HEK293 (cell line): ENCODE measurements around the gene RIPOR3.
A peak's percentile ranks its signal among the peaks of the same experiment; 100 is the strongest.

ENCODE experiments used
- EGR2 ChIP-seq: fragments of 450-650 bp; formaldehyde crosslinking; IDR thresholded peaks from 2 replicates; pipeline ENCODE4 v1.5.1; 2016; ENCODE audit warnings: low read depth, missing biosample characterization, missing genetic modification characterization
- GFI1B ChIP-seq: fragments of 450-650 bp; formaldehyde crosslinking; IDR thresholded peaks from 2 replicates; pipeline ENCODE4 v1.5.1; 2016; ENCODE audit warnings: missing biosample characterization, missing genetic modification characterization
- KLF1 ChIP-seq: fragments of 450-650 bp; formaldehyde crosslinking; IDR thresholded peaks from 2 replicates; pipeline ENCODE4 v1.5.1; 2016; ENCODE audit warnings: missing biosample characterization, missing genetic modification characterization
- MYNN ChIP-seq: fragments of 450-650 bp; formaldehyde crosslinking; IDR thresholded peaks from 2 replicates; pipeline ENCODE4 v1.5.1; 2016; ENCODE audit warnings: missing biosample characterization, missing genetic modification characterization, borderline replicate concordance
- SCRT1 ChIP-seq: fragments of 450-650 bp; formaldehyde crosslinking; IDR thresholded peaks from 2 replicates; pipeline ENCODE4 v1.5.1; 2016; ENCODE audit warnings: missing biosample characterization, missing genetic modification characterization, borderline replicate concordance
- SCRT2 ChIP-seq: fragments of 450-650 bp; formaldehyde crosslinking; IDR thresholded peaks from 2 replicates; pipeline ENCODE4 v1.5.1; 2016; ENCODE audit warnings: missing biosample characterization, missing genetic modification characterization
- SP2 ChIP-seq: fragments of 450-650 bp; formaldehyde crosslinking; IDR thresholded peaks from 2 replicates; pipeline ENCODE4 v1.5.1; 2016; ENCODE audit warnings: missing biosample characterization, missing genetic modification characterization
- SP7 ChIP-seq: fragments of 450-650 bp; formaldehyde crosslinking; IDR thresholded peaks from 2 replicates; pipeline ENCODE4 v1.5.1; 2016; ENCODE audit warnings: missing biosample characterization, missing genetic modification characterization
- WT1 ChIP-seq: fragments of 450-650 bp; formaldehyde crosslinking; IDR thresholded peaks from 2 replicates; pipeline ENCODE4 v1.5.1; 2016; ENCODE audit warnings: missing biosample characterization, missing genetic modification characterization
- ZEB2 ChIP-seq: fragments of 450-650 bp; formaldehyde crosslinking; IDR thresholded peaks from 2 replicates; pipeline ENCODE4 v1.5.1; 2016; ENCODE audit warnings: missing biosample characterization, missing genetic modification characterization
- ZFP3 ChIP-seq: fragments of 450-650 bp; formaldehyde crosslinking; IDR thresholded peaks from 2 replicates; pipeline ENCODE4 v1.5.1; 2016; ENCODE audit warnings: low read depth, missing biosample characterization, missing genetic modification characterization
- ZFP37 ChIP-seq: fragments of 450-650 bp; formaldehyde crosslinking; IDR thresholded peaks from 2 replicates; pipeline ENCODE4 v1.5.1; 2016; ENCODE audit warnings: missing biosample characterization, missing genetic modification characterization
- ZNF138 ChIP-seq: fragments of 450-650 bp; formaldehyde crosslinking; IDR thresholded peaks from 2 replicates; pipeline ENCODE4 v1.5.1; 2016; ENCODE audit warnings: missing biosample characterization, missing genetic modification characterization, borderline replicate concordance
- ZNF155 ChIP-seq: fragments of 450-650 bp; formaldehyde crosslinking; IDR thresholded peaks from 2 replicates; pipeline ENCODE4 v1.5.1; 2016; ENCODE audit warnings: missing biosample characterization, missing genetic modification characterization
- ZNF16 ChIP-seq: fragments of 450-650 bp; formaldehyde crosslinking; IDR thresholded peaks from 2 replicates; pipeline ENCODE4 v1.5.1; 2016; ENCODE audit warnings: low read depth, missing biosample characterization, missing genetic modification characterization
- ZNF2 ChIP-seq: fragments of 450-650 bp; formaldehyde crosslinking; IDR thresholded peaks from 2 replicates; pipeline ENCODE4 v1.5.1; 2016; ENCODE audit warnings: missing biosample characterization, missing genetic modification characterization
- ZNF23 ChIP-seq: fragments of 450-650 bp; formaldehyde crosslinking; IDR thresholded peaks from 2 replicates; pipeline ENCODE4 v1.5.1; 2016; ENCODE audit warnings: missing biosample characterization, missing genetic modification characterization, borderline replicate concordance
- ZNF292 ChIP-seq: fragments of 450-650 bp; formaldehyde crosslinking; IDR thresholded peaks from 2 replicates; pipeline ENCODE4 v1.5.1; 2016; ENCODE audit warnings: low read depth, missing biosample characterization, missing genetic modification characterization, borderline replicate concordance
- ZNF391 ChIP-seq: fragments of 450-650 bp; formaldehyde crosslinking; IDR thresholded peaks from 2 replicates; pipeline ENCODE4 v1.5.1; 2016; ENCODE audit warnings: low read depth, missing biosample characterization, missing genetic modification characterization, borderline replicate concordance
- ZNF560 ChIP-seq: fragments of 450-650 bp; formaldehyde crosslinking; IDR thresholded peaks from 2 replicates; pipeline ENCODE4 v1.5.1; 2017; ENCODE audit warnings: missing biosample characterization, missing genetic modification characterization, borderline replicate concordance
- ZNF654 ChIP-seq: fragments of 450-650 bp; formaldehyde crosslinking; IDR thresholded peaks from 2 replicates; pipeline ENCODE4 v1.5.1; 2016; ENCODE audit warnings: low read depth, missing biosample characterization, missing genetic modification characterization
- ZNF701 ChIP-seq: fragments of 450-650 bp; formaldehyde crosslinking; IDR thresholded peaks from 2 replicates; pipeline ENCODE4 v1.5.1; 2016; ENCODE audit warnings: missing biosample characterization, missing genetic modification characterization
- ZSCAN16 ChIP-seq: fragments of 450-650 bp; formaldehyde crosslinking; IDR thresholded peaks from 2 replicates; pipeline ENCODE4 v1.5.1; 2016; ENCODE audit warnings: missing biosample characterization, missing genetic modification characterization
- TF ChIP-seq, protein P1 (sequence below): fragments of 450-650 bp; formaldehyde crosslinking; IDR thresholded peaks from 2 replicates; pipeline ENCODE4 v1.5.1; 2017; ENCODE audit warnings: missing biosample characterization, missing genetic modification characterization
- TF ChIP-seq, protein P2 (sequence below): fragments of 450-650 bp; formaldehyde crosslinking; IDR thresholded peaks from 2 replicates; pipeline ENCODE4 v1.5.1; 2016; ENCODE audit warnings: missing biosample characterization, missing genetic modification characterization
- TF ChIP-seq, protein P3 (sequence below): fragments of 450-650 bp; formaldehyde crosslinking; IDR thresholded peaks from 2 replicates; pipeline ENCODE4 v1.5.1; 2016; ENCODE audit warnings: missing biosample characterization, missing genetic modification characterization
- TF ChIP-seq, protein P4 (sequence below): fragments of 450-650 bp; formaldehyde crosslinking; IDR thresholded peaks from 2 replicates; pipeline ENCODE4 v1.5.1; 2016; ENCODE audit warnings: missing biosample characterization, missing genetic modification characterization
- TF ChIP-seq, protein P5 (sequence below): fragments of 450-650 bp; formaldehyde crosslinking; IDR thresholded peaks from 2 replicates; pipeline ENCODE4 v1.5.1; 2016; ENCODE audit warnings: missing biosample characterization, missing genetic modification characterization
- TF ChIP-seq, protein P6 (sequence below): fragments of 450-650 bp; formaldehyde crosslinking; IDR thresholded peaks from 2 replicates; pipeline ENCODE4 v1.5.1; 2017; ENCODE audit warnings: missing biosample characterization, missing genetic modification characterization

The RIPOR3 gene

DNA sequence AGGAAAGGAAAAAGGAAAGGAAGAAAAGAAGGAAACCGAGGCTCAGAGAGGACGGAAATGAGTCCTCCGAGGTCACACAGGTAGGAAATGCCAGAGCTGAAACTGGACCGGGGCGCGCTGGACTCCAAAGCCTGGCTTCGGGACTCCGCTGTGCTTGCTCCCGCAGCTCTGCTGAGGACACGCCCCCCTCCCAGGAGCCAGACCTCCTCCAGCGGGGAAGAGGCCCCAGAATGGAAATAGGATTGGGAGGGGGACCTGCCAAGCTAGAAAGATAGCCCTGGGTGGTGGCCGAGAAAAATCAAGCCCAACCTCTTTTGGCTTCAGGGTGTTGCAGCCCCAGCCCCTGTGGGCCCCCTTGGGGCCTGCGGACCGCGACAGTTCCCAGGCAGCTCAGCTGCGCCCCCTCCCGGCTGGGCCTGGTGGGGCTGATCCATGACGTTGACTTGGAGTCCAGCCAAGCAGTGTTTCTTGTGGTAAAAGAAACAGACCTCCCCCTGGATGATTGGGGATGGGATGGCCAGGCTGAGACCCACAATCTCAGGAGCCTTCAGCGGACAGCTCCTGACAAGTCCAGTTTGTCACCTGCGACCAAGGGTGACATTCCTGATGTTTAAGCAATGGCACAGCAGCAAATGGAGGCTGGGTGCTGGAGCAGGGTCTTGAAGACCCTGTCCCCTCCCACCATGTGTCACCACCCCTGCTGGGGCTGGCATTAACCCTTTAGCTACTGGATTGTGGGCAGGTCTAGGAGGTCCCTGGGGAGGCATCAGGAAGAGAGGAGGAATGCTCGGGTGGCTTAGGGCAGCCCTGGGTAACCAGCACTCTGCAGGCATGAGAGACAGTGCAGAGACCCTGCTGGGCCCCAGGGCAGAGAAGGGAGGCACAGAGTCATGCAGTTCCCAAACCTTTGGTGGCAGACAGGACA is 55.4 kb downstream of the RIPOR3 start (continued):
- TF ChIP-seq ZNF138 = no peak
- TF ChIP-seq, protein P1, sequence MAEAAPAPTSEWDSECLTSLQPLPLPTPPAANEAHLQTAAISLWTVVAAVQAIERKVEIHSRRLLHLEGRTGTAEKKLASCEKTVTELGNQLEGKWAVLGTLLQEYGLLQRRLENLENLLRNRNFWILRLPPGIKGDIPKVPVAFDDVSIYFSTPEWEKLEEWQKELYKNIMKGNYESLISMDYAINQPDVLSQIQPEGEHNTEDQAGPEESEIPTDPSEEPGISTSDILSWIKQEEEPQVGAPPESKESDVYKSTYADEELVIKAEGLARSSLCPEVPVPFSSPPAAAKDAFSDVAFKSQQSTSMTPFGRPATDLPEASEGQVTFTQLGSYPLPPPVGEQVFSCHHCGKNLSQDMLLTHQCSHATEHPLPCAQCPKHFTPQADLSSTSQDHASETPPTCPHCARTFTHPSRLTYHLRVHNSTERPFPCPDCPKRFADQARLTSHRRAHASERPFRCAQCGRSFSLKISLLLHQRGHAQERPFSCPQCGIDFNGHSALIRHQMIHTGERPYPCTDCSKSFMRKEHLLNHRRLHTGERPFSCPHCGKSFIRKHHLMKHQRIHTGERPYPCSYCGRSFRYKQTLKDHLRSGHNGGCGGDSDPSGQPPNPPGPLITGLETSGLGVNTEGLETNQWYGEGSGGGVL (tag by site-specific recombination) = no peak
- no peak for TF ChIP-seq GFI1B (tag by site-specific recombination)
- TF ChIP-seq SCRT2 (tag by site-specific recombination) = 0 out of 2 replicates have a peak, but pooled peaks have one; percentile 12
- no peak for TF ChIP-seq SCRT1 (tag by site-specific recombination)
- TF ChIP-seq ZFP3 (tag by site-specific recombination) = no peak
- TF ChIP-seq ZNF391 = peak; percentile 27; the same call in 1 of the 2 replicates
- no peak for TF ChIP-seq WT1 (tag by site-specific recombination)
- peak; percentile 73 for TF ChIP-seq SP7
- TF ChIP-seq ZNF701 (tag by site-specific recombination) = no peak
- TF ChIP-seq, protein P2, sequence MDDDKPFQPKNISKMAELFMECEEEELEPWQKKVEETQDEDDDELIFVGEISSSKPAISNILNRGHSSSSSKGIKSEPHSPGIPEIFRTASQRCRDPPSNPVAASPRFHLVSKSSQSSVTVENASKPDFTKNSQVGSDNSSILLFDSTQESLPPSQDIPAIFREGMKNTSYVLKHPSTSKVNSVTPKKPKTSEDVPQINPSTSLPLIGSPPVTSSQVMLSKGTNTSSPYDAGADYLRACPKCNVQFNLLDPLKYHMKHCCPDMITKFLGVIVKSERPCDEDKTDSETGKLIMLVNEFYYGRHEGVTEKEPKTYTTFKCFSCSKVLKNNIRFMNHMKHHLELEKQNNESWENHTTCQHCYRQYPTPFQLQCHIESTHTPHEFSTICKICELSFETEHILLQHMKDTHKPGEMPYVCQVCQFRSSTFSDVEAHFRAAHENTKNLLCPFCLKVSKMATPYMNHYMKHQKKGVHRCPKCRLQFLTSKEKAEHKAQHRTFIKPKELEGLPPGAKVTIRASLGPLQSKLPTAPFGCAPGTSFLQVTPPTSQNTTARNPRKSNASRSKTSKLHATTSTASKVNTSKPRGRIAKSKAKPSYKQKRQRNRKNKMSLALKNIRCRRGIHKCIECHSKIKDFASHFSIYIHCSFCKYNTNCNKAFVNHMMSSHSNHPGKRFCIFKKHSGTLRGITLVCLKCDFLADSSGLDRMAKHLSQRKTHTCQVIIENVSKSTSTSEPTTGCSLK = no peak
- no peak for TF ChIP-seq EGR2 (tag by site-specific recombination)
- TF ChIP-seq, protein P3, sequence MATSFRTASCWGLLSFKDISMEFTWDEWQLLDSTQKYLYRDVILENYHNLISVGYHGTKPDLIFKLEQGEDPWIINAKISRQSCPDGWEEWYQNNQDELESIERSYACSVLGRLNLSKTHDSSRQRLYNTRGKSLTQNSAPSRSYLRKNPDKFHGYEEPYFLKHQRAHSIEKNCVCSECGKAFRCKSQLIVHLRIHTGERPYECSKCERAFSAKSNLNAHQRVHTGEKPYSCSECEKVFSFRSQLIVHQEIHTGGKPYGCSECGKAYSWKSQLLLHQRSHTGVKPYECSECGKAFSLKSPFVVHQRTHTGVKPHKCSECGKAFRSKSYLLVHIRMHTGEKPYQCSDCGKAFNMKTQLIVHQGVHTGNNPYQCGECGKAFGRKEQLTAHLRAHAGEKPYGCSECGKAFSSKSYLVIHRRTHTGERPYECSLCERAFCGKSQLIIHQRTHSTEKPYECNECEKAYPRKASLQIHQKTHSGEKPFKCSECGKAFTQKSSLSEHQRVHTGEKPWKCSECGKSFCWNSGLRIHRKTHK (tag by site-specific recombination) = no peak
- 0 out of 2 replicates have a peak, but pooled peaks have one; percentile 26 for TF ChIP-seq ZNF2 (tag by site-specific recombination)
- TF ChIP-seq ZNF23 (tag by site-specific recombination) = no peak
- no peak for TF ChIP-seq KLF1 (tag by site-specific recombination)
- TF ChIP-seq SP2 (tag by site-specific recombination) = peak; percentile 42
- TF ChIP-seq ZNF155 (tag by site-specific recombination) = no peak
- no peak for TF ChIP-seq ZNF16
- TF ChIP-seq, protein P4, sequence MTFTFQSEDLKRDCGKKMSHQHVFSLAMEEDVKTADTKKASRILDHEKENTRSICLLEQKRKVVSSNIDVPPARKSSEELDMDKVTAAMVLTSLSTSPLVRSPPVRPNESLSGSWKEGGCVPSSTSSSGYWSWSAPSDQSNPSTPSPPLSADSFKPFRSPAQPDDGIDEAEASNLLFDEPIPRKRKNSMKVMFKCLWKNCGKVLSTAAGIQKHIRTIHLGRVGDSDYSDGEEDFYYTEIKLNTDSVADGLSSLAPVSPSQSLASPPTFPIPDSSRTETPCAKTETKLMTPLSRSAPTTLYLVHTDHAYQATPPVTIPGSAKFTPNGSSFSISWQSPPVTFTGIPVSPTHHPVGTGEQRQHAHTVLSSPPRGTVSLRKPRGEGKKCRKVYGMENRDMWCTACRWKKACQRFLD (tag by site-specific recombination) = no peak
- TF ChIP-seq, protein P5, sequence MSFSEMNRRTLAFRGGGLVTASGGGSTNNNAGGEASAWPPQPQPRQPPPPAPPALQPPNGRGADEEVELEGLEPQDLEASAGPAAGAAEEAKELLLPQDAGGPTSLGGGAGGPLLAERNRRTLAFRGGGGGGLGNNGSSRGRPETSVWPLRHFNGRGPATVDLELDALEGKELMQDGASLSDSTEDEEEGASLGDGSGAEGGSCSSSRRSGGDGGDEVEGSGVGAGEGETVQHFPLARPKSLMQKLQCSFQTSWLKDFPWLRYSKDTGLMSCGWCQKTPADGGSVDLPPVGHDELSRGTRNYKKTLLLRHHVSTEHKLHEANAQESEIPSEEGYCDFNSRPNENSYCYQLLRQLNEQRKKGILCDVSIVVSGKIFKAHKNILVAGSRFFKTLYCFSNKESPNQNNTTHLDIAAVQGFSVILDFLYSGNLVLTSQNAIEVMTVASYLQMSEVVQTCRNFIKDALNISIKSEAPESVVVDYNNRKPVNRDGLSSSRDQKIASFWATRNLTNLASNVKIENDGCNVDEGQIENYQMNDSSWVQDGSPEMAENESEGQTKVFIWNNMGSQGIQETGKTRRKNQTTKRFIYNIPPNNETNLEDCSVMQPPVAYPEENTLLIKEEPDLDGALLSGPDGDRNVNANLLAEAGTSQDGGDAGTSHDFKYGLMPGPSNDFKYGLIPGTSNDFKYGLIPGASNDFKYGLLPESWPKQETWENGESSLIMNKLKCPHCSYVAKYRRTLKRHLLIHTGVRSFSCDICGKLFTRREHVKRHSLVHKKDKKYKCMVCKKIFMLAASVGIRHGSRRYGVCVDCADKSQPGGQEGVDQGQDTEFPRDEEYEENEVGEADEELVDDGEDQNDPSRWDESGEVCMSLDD (tag by site-specific recombination) = peak; percentile 74
- TF ChIP-seq, protein P6, sequence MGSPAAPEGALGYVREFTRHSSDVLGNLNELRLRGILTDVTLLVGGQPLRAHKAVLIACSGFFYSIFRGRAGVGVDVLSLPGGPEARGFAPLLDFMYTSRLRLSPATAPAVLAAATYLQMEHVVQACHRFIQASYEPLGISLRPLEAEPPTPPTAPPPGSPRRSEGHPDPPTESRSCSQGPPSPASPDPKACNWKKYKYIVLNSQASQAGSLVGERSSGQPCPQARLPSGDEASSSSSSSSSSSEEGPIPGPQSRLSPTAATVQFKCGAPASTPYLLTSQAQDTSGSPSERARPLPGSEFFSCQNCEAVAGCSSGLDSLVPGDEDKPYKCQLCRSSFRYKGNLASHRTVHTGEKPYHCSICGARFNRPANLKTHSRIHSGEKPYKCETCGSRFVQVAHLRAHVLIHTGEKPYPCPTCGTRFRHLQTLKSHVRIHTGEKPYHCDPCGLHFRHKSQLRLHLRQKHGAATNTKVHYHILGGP (tag by site-specific recombination) = no peak
- TF ChIP-seq ZSCAN16 (tag by site-specific recombination) = no peak
- TF ChIP-seq ZNF654 (tag by site-specific recombination) = peak; percentile 33
- peak; percentile 63 for TF ChIP-seq ZEB2 (tag by site-specific recombination)
- peak; percentile 34; the same call in 1 of the 2 replicates for TF ChIP-seq ZFP37 (tag by site-specific recombination)
- TF ChIP-seq ZNF292 (tag by site-specific recombination) = no peak
- no peak for TF ChIP-seq MYNN (tag by site-specific recombination)
- no peak for TF ChIP-seq ZNF560
